ENCODE data around the gene IQCK.

Gene IQCK

GRCh38 chr16:19864566-19864965, 146.5 kb downstream of the IQCK start:
- no peak for DNase-seq

DNA sequence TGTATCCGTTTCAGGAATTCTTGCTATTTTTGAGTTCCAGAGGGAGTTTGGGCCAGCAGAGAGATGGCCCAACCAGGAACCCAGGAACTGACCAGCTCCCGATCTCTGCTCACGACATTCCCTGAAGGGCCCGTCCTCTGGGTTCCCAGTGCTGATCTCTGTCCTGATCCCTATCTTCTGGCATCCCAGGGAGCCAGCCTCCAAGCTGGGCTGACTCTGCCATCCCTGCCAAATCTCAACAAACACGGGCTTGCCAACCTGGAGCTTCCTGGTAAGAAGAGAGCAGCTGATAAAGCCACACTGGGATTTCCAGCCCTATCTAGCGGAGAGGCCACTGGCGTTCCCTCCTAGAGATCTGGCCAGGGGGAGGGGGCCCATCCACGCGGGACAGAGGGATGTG, 150.3 kb downstream of the IQCK start:
- DNase-seq, result no peak

- no peak for DNase-seq
Observed at GRCh38 chr16:19871721-19872120, 153.7 kb downstream of the IQCK start.

DNA sequence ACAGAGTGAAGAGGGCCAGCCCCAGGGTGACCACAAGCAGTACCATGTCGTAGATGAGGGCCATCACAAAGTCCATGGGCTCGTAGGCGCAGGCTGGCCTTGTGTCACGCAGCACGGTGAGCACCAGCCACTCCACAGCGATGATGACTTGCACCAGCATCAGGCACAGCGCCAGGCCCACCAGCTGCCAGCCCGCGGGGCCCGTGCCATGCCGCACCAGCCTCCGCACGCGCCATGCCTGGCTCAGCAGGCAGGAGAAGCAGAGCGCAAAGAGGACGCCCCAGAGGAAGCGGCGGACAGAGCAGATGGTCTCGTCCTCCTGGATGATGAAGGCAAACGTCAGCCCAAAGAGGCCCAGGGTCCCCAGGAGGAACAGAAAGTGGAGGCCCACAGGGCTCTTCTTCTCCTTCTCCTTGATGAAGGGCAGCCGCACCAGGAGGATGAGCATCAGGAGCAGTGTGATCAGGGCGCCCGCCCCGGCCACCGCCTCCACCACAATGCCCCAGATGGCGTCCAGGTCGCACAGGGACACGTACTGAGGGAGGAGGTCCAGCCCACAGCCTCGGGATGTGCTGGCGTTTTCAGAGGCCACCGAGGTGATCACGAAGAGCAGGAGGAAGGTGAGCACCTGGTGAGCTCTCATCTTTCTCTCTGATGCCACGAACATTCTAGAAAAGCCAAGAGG, 154.2 kb downstream of the IQCK start:
- no peak for DNase-seq

- DNase-seq, result no peak
Observed at GRCh38 chr16:19872935-19873334, 154.9 kb downstream of the IQCK start.

GRCh38 chr16:19874026-19874425, 156.0 kb downstream of the IQCK start:
- DNase-seq, result no peak

GRCh38 chr16:19874851-19875546, 156.9 kb downstream of the IQCK start:
- DNase-seq, result no peak

DNA sequence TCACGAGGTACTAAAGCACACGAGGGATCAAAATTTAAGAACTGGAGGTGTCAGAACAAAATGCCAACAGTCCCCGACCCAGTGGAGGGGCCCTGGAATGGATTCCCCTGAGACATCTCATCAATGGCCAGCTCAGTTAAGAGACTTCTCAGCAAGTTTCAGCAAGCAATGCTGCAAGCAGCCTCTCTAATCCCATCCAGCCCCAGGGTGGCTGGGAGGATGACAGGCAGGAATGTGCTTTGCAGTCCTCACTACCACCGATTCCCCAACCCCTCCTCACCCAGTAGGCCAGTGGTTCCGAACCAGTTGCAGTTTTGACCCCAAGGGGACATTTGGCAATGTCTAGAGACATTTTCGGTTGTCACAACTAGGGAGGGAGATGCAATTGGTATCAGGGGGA, 157.8 kb downstream of the IQCK start:
- DNase-seq, result no peak

DNA sequence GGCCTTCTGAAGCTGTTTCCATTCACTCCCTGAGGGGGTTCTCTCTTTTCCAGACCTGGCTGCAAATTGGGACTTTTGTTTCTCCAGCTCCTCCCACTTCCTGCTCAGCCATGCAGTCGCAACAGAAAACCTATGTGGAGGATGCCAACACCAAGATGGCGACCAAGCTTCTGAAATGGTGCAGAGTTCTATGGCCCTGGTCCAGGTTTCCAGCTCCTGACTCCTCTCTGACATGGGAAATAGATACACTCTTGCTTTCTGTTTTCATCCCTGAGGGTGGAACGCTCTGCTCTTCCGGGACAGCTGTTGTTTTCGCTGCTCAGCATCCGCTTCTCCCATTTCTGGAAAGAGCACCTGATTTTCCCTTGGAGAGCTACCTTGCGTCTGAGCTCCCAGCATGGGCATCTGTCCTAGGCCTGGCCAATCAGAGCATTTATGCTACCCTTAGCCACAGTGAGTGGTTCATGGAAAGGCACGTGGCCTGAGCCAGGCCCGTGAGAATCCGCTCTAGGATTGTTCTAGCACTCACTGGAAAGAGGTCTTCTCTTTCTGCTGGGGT, 158.5 kb downstream of the IQCK start:
- DNase-seq, result no peak

GRCh38 chr16:19878757-19879156, 160.7 kb downstream of the IQCK start:
- DNase-seq, result no peak

- no peak for DNase-seq
Observed at GRCh38 chr16:19879241-19879792, 161.2 kb downstream of the IQCK start.

DNA sequence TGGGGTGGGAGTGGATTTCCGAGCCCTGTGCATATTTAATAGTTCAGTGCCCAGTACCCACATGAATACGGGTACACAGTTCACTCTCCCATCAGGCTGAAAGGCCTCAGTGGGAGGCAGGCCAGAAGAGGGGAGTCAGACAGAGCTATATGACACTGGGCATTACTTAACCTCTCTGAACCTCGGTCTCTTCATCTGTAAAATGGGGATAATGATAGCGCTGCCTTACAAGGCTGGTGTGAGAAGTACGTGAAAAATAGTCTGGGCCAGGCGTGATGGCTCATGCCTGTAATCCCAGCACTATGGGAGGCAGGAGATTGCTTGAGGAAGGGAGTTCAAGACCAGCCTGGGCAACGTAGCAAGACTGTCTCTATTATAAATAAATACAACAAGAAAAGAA, 163.0 kb downstream of the IQCK start:
- DNase-seq, result no peak

GRCh38 chr16:19881783-19882182, 163.7 kb downstream of the IQCK start:
- DNase-seq, result no peak

DNA sequence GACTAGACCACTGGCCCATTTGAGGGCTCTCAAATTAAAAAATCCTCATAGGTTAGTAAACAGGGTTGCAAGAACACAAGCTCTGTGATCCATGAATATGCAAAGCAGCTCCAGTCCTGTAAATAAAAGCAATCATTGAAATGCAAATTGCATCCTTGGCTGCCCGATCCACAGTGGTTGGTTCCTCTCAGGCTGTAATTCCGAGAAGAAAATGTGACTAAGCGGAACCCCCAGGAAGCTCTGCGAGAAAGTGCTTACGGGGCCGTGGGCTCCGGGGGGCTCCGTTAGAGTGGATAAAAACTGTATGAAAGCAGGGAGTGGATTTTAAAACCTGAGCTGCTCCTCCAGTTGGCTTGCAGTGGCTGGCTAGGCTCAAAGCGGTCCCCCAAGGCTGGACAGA, 164.1 kb downstream of the IQCK start:
- no peak for DNase-seq

DNA sequence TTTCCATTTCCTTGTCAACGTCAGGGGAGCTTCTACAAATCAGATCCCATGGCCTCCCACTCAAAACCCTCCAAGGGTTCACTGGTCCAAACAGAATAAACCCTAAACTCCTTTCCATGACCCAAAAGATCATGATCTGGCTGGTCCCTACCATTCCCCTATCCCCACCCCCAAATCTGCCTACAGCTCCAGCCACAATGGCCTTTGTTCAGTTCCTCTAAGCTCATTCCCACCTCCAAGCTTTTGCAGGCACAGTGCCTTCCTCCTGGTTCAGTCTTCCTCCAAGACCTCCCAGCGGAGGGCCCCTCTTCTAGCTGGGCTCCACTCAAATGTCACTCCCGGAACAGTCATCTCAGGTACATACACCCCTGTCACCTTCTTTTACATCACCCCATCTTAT, 164.6 kb downstream of the IQCK start:
- DNase-seq, result no peak

- DNase-seq, result no peak
Observed at GRCh38 chr16:19883296-19883965, 165.4 kb downstream of the IQCK start.

DNA sequence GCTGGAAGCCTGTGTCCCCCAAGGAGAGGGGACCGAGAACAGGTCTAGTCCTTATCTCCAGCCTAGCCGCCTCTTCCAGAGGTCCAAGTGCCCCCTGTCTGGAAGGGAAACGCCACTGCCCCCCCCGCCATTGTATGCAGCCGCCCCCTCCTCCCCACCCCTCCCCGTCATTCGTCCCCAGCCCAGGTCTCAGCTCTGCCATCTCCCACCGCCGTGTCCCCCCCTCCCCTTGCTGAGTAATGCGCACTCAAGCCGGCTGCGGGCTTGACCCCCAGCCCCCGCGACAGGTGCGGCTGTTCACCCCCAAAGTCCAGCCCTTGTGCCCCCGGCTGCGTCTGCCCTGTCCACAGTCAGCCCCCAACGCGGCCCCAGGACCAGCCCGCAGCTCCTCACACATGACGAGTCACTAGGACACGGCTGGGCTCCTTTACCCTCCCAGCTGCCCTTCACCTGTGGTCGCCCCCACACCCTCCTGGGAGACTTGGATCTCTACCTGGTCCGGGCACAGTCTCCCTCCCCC, 166.0 kb downstream of the IQCK start:
- DNase-seq, result no peak

DNA sequence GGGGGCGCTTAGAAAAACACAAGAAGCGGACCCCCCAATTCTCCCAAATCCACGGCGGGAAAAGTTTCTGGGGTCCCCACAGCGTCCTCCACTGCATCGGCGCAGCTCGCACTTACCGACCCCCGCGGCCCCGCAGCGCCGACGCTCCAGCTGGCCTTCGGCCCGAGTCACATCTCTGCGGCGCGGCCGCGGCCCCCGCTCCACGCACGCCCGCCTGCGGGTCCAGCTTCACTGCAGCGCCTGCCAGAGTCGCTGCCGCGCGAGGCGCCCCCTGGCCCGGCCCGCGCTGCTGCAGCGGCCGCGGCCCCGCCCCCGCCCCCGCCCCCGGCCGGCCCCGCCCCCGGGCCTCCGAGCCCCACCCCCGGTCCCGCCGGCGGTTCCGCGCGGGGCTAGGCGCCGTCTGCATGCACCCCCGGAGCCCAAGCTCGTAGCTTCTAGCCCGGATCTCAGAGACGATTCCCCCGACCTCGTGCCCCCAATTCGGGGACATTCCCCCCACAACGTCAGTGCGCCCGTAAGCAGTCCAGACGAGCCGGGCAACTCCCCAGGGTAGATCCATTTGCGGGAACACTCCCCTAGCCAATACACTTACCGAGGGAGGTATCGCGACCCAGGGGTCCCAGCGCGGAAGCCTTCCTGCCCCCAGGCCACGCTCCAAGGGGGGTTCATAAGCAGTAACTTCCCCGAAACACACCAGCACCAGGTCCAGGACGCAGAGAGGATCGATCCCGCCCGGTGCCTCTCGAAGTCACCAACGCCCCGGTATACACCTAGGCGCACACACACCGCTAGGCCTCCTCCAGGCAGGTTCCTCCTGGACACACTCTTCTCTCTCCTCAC, 166.8 kb downstream of the IQCK start, which contains the start of gene GPRC5B:
Gene GPRC5B (minus strand): TSS at position 238 of the 840 bp plus-strand sequence. CDS start 12,003 bp downstream, outside the sequence.
- peak; percentile 19 for DNase-seq

DNA sequence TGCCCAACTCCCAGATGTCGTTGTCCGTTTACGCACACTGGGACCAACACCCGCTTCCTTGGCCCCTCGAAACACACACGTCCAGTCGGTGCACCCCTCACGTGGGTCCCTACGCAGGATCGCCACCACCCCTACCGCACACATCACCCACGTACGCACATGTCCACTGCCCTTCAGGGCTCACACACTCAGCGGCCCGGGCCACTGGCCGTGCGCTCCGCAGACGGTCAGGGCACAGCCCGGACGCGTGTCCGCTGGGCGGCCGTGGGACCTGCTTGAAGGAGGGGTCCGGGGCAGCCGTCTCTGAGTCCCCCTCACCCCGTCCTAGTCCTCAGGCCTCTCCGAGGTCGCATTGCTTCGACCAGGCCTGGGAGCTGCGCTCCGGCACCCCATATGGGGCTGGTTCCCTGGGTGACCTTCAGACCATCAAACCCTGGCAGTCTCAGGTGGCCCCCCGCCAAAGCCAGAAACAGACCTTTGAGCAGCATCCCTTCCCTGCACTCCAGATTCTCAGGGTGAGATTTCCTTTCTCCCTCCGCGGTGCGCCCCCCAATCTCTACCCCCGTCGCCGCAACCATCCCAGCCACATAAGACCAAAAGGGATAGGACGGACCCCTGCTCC, 167.5 kb downstream of the IQCK start:
- DNase-seq, result no peak

GRCh38 chr16:19886073-19886941, 168.2 kb downstream of the IQCK start:
- DNase-seq, result peak; percentile 83

- DNase-seq, result no peak
Observed at GRCh38 chr16:19888834-19889233, 170.8 kb downstream of the IQCK start.
